GM12878 (cell line): ENCODE results near the gene LIMS1. TPM values are rescaled to one million over a fixed set of nuclear protein-coding genes. Genes with fewer than 3 reads are reported as not detected.
A peak's percentile ranks its signal among the peaks of the same experiment; 100 is the strongest.

Experiments
- ATF3 ChIP-seq: IDR thresholded peaks from 2 replicates; pipeline ENCODE4 v1.6.1; 2011; ENCODE audit warnings: low read depth, mild to moderate bottlenecking, low read length, moderate library complexity, borderline replicate concordance; ENCODE audit errors: extremely low read depth
- ATF7 ChIP-seq: fragments of 450-650 bp; IDR thresholded peaks from 2 replicates; pipeline ENCODE4 v1.6.1; 2016; ENCODE audit warnings: low read depth, mild to moderate bottlenecking
- BCL11A ChIP-seq: IDR thresholded peaks from 2 replicates; pipeline ENCODE4 v1.6.1; 2011; ENCODE audit warnings: low read depth, low read length
- CBX5 ChIP-seq: sonication (generic); IDR thresholded peaks from 2 replicates; pipeline ENCODE4 v1.6.1; 2016; ENCODE audit warnings: low read depth, moderate library complexity, mild to moderate bottlenecking, inconsistent platforms
- CHD1 ChIP-seq: IDR thresholded peaks from 2 replicates; pipeline ENCODE4 v1.6.1; 2012; ENCODE audit warnings: low read depth, low read length, improper control_type of control experiment
- EGR1 ChIP-seq, 2 experiments: IDR thresholded peaks; 1 replicate in 1 of 2; 2 replicates in 1 of 2; pipeline ENCODE4 v1.6.1; 2011 to 2012; ENCODE audit warnings: low read depth in 2 of 2, low read length in 2 of 2, borderline replicate concordance in 1 of 2, mild to moderate bottlenecking in 1 of 2, moderate library complexity in 1 of 2
- MEF2A ChIP-seq: IDR thresholded peaks from 2 replicates; pipeline ENCODE4 v1.6.1; 2011; ENCODE audit warnings: low read depth, mild to moderate bottlenecking, low read length, moderate library complexity; ENCODE audit not compliant: insufficient read depth
- MTA2 ChIP-seq: fragments of 450-650 bp; IDR thresholded peaks from 2 replicates; pipeline ENCODE4 v1.6.1; 2016; ENCODE audit warnings: low read depth, mild to moderate bottlenecking, moderate library complexity
- MXI1 ChIP-seq: fragments of 150-350 bp; IDR thresholded peaks from 2 replicates; pipeline ENCODE4 v1.6.1; 2011; ENCODE audit warnings: low read depth, mild to moderate bottlenecking, inconsistent platforms, low read length, improper control_type of control experiment
- NR2C2 ChIP-seq: IDR thresholded peaks from 2 replicates; pipeline ENCODE4 v1.6.1; 2011; ENCODE audit warnings: borderline replicate concordance, low read depth; ENCODE audit not compliant: control insufficient read depth, insufficient read length
- PAX8 ChIP-seq: fragments of 450-650 bp; IDR thresholded peaks from 2 replicates; pipeline ENCODE4 v1.6.1; 2017; ENCODE audit warnings: mild to moderate bottlenecking, moderate library complexity
- PML ChIP-seq: IDR thresholded peaks from 2 replicates; pipeline ENCODE4 v1.6.1; 2012; ENCODE audit warnings: low read length, inconsistent platforms
- POLR2A ChIP-seq: IDR thresholded peaks from 2 replicates; pipeline ENCODE4 v1.6.1; 2011; ENCODE audit warnings: low read depth, mild to moderate bottlenecking, low read length
- REST ChIP-seq: IDR thresholded peaks from 2 replicates; pipeline ENCODE4 v1.6.1; 2012; ENCODE audit warnings: mild to moderate bottlenecking, low read depth, low read length
- SIX5 ChIP-seq: IDR thresholded peaks from 2 replicates; pipeline ENCODE4 v1.6.1; 2011; ENCODE audit warnings: mild to moderate bottlenecking, low read depth, low read length, moderate library complexity; ENCODE audit not compliant: severe bottlenecking
- SKIL ChIP-seq: fragments of 450-650 bp; IDR thresholded peaks from 2 replicates; pipeline ENCODE4 v1.6.1; 2017; ENCODE audit warnings: mild to moderate bottlenecking, low read depth, inconsistent platforms; ENCODE audit not compliant: poor library complexity, severe bottlenecking
- SMARCA5 ChIP-seq: fragments of 450-650 bp; IDR thresholded peaks from 2 replicates; pipeline ENCODE4 v1.6.1; 2017; ENCODE audit warnings: mild to moderate bottlenecking
- SREBF1 ChIP-seq: IDR thresholded peaks from 2 replicates; pipeline ENCODE4 v1.6.1; 2012; ENCODE audit warnings: mild to moderate bottlenecking, low read length
- STAT1 ChIP-seq: fragments of 450-650 bp; conservative IDR thresholded peaks from 2 replicates; pipeline ENCODE4 v1.6.1; 2014; ENCODE audit warnings: antibody characterized with exemption, mild to moderate bottlenecking
- TCF12 ChIP-seq: IDR thresholded peaks from 2 replicates; pipeline ENCODE4 v1.6.1; 2011; ENCODE audit warnings: low read depth, mild to moderate bottlenecking, low read length
- TCF7 ChIP-seq: IDR thresholded peaks from 2 replicates; pipeline ENCODE4 v1.6.1; 2014; ENCODE audit warnings: antibody characterized with exemption, borderline replicate concordance
- YBX1 ChIP-seq: fragments of 450-650 bp; IDR thresholded peaks from 2 replicates; pipeline ENCODE4 v1.6.1; 2016; ENCODE audit warnings: antibody characterized with exemption
- YY1 ChIP-seq: IDR thresholded peaks from 2 replicates; pipeline ENCODE4 v1.6.1; 2011; ENCODE audit warnings: low read depth, mild to moderate bottlenecking, low read length
- ZNF217 ChIP-seq: fragments of 450-650 bp; IDR thresholded peaks from 2 replicates; pipeline ENCODE4 v1.6.1; 2017; ENCODE audit warnings: antibody characterized with exemption, mild to moderate bottlenecking
- ZNF274 ChIP-seq: IDR thresholded peaks from one replicate; pipeline ENCODE4 v1.8.0; 2011; ENCODE audit not compliant: insufficient read length, insufficient read depth
- ZNF384 ChIP-seq: IDR thresholded peaks from 2 replicates; pipeline ENCODE4 v1.6.1; 2012; ENCODE audit warnings: low read depth, mild to moderate bottlenecking, low read length, improper control_type of control experiment, borderline replicate concordance
- ZNF622 ChIP-seq: fragments of 450-650 bp; IDR thresholded peaks from 2 replicates; pipeline ENCODE4 v1.6.1; 2017; ENCODE audit warnings: mild to moderate bottlenecking, inconsistent platforms
- polyA plus RNA-seq, 11 experiments: library from polyadenylated mRNA; depleted of rRNA in 4 of 11; unstranded in 6 of 11; stranded (reverse) in 5 of 11; fragments of >200 nt; fragmentation: Nextera tagmentation in 4 of 11; fragmentation: Illumina TruSeq in 1 of 11; extraction: Ambion mirVana in 4 of 11; extraction: Trizol in 1 of 11; gene quantifications; 1 replicate in 1 of 11; 2 replicates in 10 of 11; pipeline versions ENCODE4 v1.2.1 to v1.2.3, GENCODE V29; 2011 to 2016; ENCODE audit warnings: inconsistent platforms in 2 of 11, missing spikeins in 2 of 11, low read depth in 1 of 11
- total RNA-seq, 4 experiments: library from RNA; depleted of rRNA in 3 of 4; stranded (reverse); fragments of >200 nt in 3 of 4; fragmentation: Illumina TruSeq in 1 of 4; extraction: Trizol in 1 of 4; gene quantifications; 2 replicates each; pipeline versions ENCODE4 v1.2.1 to v1.2.3, GENCODE V29; 2013 to 2021

LIMS1 gene
- total and polyA plus RNA-seq, 10 of the 15 experiments (the other 5 are each of a cell fraction or from before 2014, with no cell fraction given): 15.7 to 98.1 (median 43.9) TPM

- TF ChIP-seq SKIL (peak; percentile 96), EGR1 (IDR thresholded peaks at IDR 0.05; ENCODE audit: borderline replicate concordance in 1 of 2, low read depth in 2 of 2, low read length in 2 of 2) (peak in 1 of 2 experiments; percentile 27; a peak in 1 of 3 replicates), TCF7 (0 out of 2 replicates have a peak, but pooled peaks have one; percentile 31), NR2C2 (no peak), POLR2A (no peak), CBX5 (peak; percentile 45; the same call in 1 of the 2 replicates), PML (0 out of 2 replicates have a peak, but pooled peaks have one; percentile 39), TCF12 (peak; percentile 74; the same call in 1 of the 2 replicates), MTA2 (peak; percentile 96), PAX8 (no peak; the same call in 1 of the 2 replicates), MXI1 (peak; percentile 69), SMARCA5 (no peak; the same call in 1 of the 2 replicates), ATF3 (no peak), YBX1 (no peak), YY1 (0 out of 2 replicates have a peak, but pooled peaks have one; percentile 10), ATF7 (peak; percentile 88), SREBF1 (no peak), ZNF217 (peak; percentile 90), STAT1 (no peak), ZNF384 (no peak), ZNF274 (no peak), MEF2A (peak; percentile 90; the same call in 1 of the 2 replicates), BCL11A (peak; percentile 99), CHD1 (no peak), ZNF622 (no peak), SIX5 (no peak), REST (0 out of 2 replicates have a peak, but pooled peaks have one; percentile 39)
Observed at GRCh38 chr2:108594132-108594981, 60.1 kb downstream of the LIMS1 start (continued).
